SK-N-SH (cell line): Measurements from ENCODE around the gene NLRP9.

Experiments
- CHD2 ChIP-seq: fragments of 150-350 bp; IDR thresholded peaks from 2 replicates; pipeline ENCODE4 v1.6.1; 2018; ENCODE audit warnings: low read length; ENCODE audit not compliant: partially characterized antibody
- CTCF ChIP-seq: fragments of 200-600 bp; sonication (generic); IDR thresholded peaks from 2 replicates; pipeline ENCODE4 v1.6.1; 2017; ENCODE audit warnings: antibody characterized with exemption, mild to moderate bottlenecking, moderate library complexity
- FOXM1 ChIP-seq: IDR thresholded peaks from 2 replicates; pipeline ENCODE4 v1.4.0; 2012; ENCODE audit warnings: low read depth, mild to moderate bottlenecking
- JUND ChIP-seq: IDR thresholded peaks from 2 replicates; pipeline ENCODE4 v1.4.0; 2012
- MEF2A ChIP-seq: IDR thresholded peaks from 2 replicates; pipeline ENCODE4 v1.4.0; 2012; ENCODE audit warnings: low read depth, borderline replicate concordance
- MXI1 ChIP-seq: IDR thresholded peaks from 2 replicates; pipeline ENCODE4 v1.6.1; 2012; ENCODE audit warnings: mild to moderate bottlenecking, low read depth, low read length, improper control_type of control experiment
- POLR2AphosphoS5 ChIP-seq: IDR thresholded peaks from 2 replicates; pipeline ENCODE4 v1.6.1; 2012; ENCODE audit warnings: low read depth, low read length
- RCOR1 ChIP-seq: fragments of 150-350 bp; IDR thresholded peaks from 2 replicates; pipeline ENCODE4 v1.6.1; 2017; ENCODE audit warnings: antibody characterized with exemption, low read length
- TAF1 ChIP-seq: IDR thresholded peaks from 2 replicates; pipeline ENCODE4 v1.6.1; 2012; ENCODE audit warnings: low read depth, mild to moderate bottlenecking, low read length, moderate library complexity, borderline replicate concordance
- USF1 ChIP-seq: IDR thresholded peaks from 2 replicates; pipeline ENCODE4 v1.4.0; 2012; ENCODE audit warnings: low read depth, borderline replicate concordance
- YY1 ChIP-seq: IDR thresholded peaks from 2 replicates; pipeline ENCODE4 v1.4.0; 2012; ENCODE audit warnings: low read depth, mild to moderate bottlenecking
- TF ChIP-seq, protein P1 (sequence below): IDR thresholded peaks from 2 replicates; pipeline ENCODE4 v1.4.0; 2012; ENCODE audit warnings: low read depth

DNA sequence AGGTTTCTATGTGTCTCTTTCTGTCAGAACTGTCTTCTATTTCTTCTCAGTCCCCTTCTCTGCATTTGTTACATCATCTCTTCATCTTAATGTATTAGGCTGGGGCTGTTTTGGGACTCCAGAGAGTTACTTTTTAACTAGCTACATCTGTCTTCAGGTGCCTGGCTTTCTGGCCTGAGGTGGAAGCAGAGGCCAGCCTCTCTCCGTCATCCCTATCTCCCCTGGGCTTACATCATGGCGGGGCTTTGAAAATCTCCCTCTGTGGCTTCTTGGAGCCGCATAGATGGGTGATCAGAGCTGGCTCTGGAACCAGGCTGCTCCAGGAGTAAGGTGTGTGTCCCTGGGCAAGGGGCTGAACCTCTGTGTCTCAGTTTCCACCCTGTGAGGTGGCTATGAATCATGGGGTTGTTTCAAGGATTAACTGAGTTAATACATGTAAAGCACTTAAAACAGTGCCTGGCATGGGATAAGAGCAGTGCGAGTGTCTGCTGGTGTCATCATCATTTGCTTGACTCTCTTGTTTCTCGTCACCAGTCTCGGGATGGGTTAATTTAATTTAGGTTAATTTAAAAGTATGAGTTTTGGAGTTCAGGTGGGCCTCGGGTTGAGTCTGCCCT, 61.2 kb downstream of the NLRP9 start:
- no peak for TF ChIP-seq POLR2AphosphoS5
- TF ChIP-seq TAF1 = no peak
- no peak for TF ChIP-seq CTCF
- TF ChIP-seq MEF2A = no peak
- no peak for TF ChIP-seq CHD2
- no peak for TF ChIP-seq RCOR1
- TF ChIP-seq FOXM1 = no peak
- no peak for TF ChIP-seq JUND
- TF ChIP-seq, protein P1, sequence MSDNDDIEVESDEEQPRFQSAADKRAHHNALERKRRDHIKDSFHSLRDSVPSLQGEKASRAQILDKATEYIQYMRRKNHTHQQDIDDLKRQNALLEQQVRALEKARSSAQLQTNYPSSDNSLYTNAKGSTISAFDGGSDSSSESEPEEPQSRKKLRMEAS = no peak
- TF ChIP-seq USF1 = no peak
- TF ChIP-seq MXI1 = no peak
- TF ChIP-seq YY1 = no peak
